Esophagus (tissue), 2 donors: ENCODE results near the gene UGT2A1. TPM values are rescaled to one million over a fixed set of nuclear protein-coding genes. Genes with fewer than 3 reads are reported as not detected.

Experiments
- H3K27ac ChIP-seq, 2 donors: one replicate each; pipeline ENCODE4 v1.5.1; 2013; ENCODE audit warnings: low read depth in 2 of 2, mild to moderate bottlenecking in 2 of 2, inconsistent platforms in 1 of 2, low read length in 1 of 2, moderate library complexity in 1 of 2
- H3K27me3 ChIP-seq, 2 donors: one replicate each; pipeline ENCODE4 v1.6.1; 2013; ENCODE audit warnings: low read length in 2 of 2, control low read depth in 1 of 2, mild to moderate bottlenecking in 1 of 2; ENCODE audit not compliant: insufficient read depth in 2 of 2, control insufficient read depth in 1 of 2
- H3K36me3 ChIP-seq, 2 donors: one replicate each; pipeline ENCODE4 v1.6.1; 2013; ENCODE audit warnings: low read length in 1 of 2; ENCODE audit not compliant: control insufficient read depth in 2 of 2, insufficient read depth in 2 of 2
- H3K4me1 ChIP-seq, 2 donors: one replicate each; pipeline ENCODE4 v1.6.1; 2013; ENCODE audit warnings: low read length in 1 of 2; ENCODE audit not compliant: control insufficient read depth in 2 of 2, insufficient read depth in 2 of 2
- H3K4me3 ChIP-seq, 2 donors: one replicate each; pipeline ENCODE4 v1.5.1; 2013; ENCODE audit warnings: low read length in 2 of 2, mild to moderate bottlenecking in 2 of 2, low read depth in 1 of 2, moderate library complexity in 1 of 2
- H3K9me3 ChIP-seq, 2 donors: one replicate each; pipeline ENCODE4 v1.6.1; 2013; ENCODE audit warnings: mild to moderate bottlenecking in 2 of 2, low read depth in 1 of 2, low read length in 1 of 2, moderate library complexity in 1 of 2; ENCODE audit not compliant: control insufficient read depth in 2 of 2, insufficient read depth in 1 of 2
- WGBS, 2 donors: extraction: QIAGEN DNeasy Blood & Tissue Kit; methylation state at CpG; one replicate each; pipeline ENCODE4 v1.1.7; 2013; 5-methylcytosine and 5-hydroxymethylcytosine counted together
- polyA plus RNA-seq, 2 donors: library from polyadenylated mRNA; stranded (reverse); fragments of 200-250 nt; gene quantifications; one replicate each; pipeline ENCODE4 v1.2.3, GENCODE V29; 2013
- donor health status: healthy with polysubstance abuse.
- donor health status: Bipolar disorder and iron deficiency.

UGT2A1 gene
- polyA plus RNA-seq, 2 donors: 0.01 TPM; not detected in 1

DNA sequence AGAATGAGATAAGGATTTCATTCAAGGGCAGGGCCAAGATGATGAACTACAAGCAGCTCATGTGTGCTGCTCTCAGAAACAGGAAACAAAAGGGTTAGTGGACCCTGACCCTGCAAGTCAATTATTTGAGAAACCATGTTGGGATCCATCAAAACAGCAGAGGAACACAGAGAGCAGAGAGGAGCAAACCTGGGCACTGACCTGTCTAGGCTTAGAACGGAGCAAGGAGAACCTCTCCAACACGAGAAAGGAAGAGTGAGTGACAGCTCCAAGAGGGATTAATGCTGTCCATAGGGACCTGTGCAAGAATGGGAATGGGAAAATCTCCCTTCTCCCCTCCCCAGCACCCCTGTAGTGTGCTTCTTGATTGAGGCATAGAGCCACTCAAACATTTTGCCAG is 103.4 kb downstream of the UGT2A1 start:
- H3K27me3 ChIP-seq: no peaks in the 10 kb centered on the region
- no peak overlapping the region for H3K4me3 ChIP-seq
- H3K36me3 ChIP-seq: no peaks in the 10 kb centered on the region
- no peaks in the 10 kb centered on the region for H3K4me1 ChIP-seq
- no peaks in the 10 kb centered on the region for H3K9me3 ChIP-seq
- WGBS, 2 donors: 68 to 71% methylated on average over 2 of the region's 2 CpGs
- H3K27ac ChIP-seq: no peak overlapping the region

DNA sequence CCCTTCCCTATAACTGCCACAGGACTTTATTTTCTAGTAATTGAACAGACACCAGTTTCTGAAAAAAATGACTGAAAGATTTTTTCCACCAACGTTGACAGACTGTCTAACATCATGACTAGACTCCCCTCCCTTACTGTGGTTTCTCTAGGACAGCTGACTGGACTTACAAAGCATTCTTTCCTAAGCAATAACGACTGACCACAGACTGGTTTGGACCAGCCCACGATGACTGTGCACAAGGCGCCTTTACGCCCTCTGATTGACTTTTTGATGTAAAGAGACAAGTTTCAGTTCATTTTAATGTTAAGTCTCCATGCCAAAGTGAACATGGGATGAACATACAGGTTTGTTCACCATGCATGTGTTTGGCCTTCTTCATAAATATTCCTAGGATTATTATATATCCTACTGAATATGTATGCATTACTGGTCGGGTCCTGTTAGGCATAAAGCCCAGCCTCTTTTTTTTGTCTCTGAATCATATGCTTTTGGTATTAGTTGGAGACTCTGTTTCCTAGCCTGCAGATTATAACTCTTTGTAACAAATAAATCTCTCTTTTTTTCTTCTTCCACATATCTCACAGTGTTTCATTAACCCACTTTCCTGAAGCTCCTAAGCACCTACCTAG is 106.8 kb downstream of the UGT2A1 start:
- 55 to 66% methylated on average over 6 of the region's 6 CpGs for WGBS, 2 donors
- no peaks in the 10 kb centered on the region for H3K27me3 ChIP-seq
- no peaks in the 10 kb centered on the region for H3K36me3 ChIP-seq
- no peak overlapping the region for H3K4me3 ChIP-seq
- no peak overlapping the region for H3K27ac ChIP-seq
- H3K9me3 ChIP-seq: no peaks in the 10 kb centered on the region
- no peaks in the 10 kb centered on the region for H3K4me1 ChIP-seq

Other genes starting within 250 kb of the UGT2A1 start
- not detected for gene UGT2B4, start 157.3 kb downstream of the UGT2A1 start, polyA plus RNA-seq
- not detected for gene UGT2A2, start 13.6 kb downstream of the UGT2A1 start, polyA plus RNA-seq
- under 1 TPM; 0.26 to 0.41 TPM for gene SULT1B1, start 107.4 kb upstream of the UGT2A1 start, polyA plus RNA-seq
- gene SULT1E1, start 206.9 kb upstream of the UGT2A1 start, polyA plus RNA-seq: under 1 TPM; 0.10 to 0.35 TPM